ENCODE results near the gene CD44. TPM values are rescaled to one million over a fixed set of nuclear protein-coding genes. Genes with fewer than 3 reads are reported as not detected.
A peak's percentile ranks its signal among the peaks of the same experiment; 100 is the strongest.

CD44 gene
- total and polyA plus RNA-seq, 2 donors (not counting 1 experiment from before 2014, with no cell fraction given) = 660 to 980 TPM

DNA sequence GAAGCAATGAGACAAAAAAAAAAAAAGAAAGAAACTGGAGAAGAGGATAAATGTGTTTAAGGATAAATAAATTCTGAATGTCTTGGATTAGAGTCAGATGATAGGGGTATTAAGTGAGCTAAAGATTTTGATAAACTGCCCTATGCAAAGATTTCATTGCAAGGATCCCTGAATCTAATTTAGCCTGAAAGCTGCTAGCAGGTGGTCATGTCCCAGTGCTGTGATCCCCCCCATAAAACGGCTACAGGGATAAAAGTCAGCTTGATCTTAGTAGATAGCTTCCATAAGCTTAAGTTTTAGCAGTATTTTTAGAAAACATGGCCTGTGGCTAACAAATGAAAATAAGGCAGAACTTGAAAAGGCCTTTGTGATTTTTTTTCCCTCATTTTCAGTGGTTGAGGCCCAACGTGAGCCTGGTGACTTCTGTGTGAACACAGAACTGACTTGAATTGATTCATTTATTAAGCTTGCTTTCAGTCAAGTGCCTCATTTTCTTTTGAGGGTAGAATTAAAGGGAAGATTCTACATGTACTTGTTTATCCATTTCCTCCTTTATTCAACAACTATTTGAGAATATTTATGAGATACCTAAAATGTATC lies 44.5 kb downstream of the CD44 start:
- Histone ChIP-seq H3K4me2 (ENCODE audit: extremely low read depth, insufficient read depth, low read length) (no peak overlapping the region), H2AFZ (ENCODE audit: low read length) (no peak overlapping the region), H3K27me3 (ENCODE audit: control insufficient read depth, insufficient read depth, low read length) (no peaks in the 10 kb centered on the region), H3K9ac (ENCODE audit: insufficient read depth, low read length) (no peak overlapping the region), H3K27ac (ENCODE audit: insufficient read depth, low read length) (no peak overlapping the region), H4K20me1 (ENCODE audit: control insufficient read depth, extremely low read depth, insufficient read depth, low read length) (no peaks in the 10 kb centered on the region), H3K79me2 (ENCODE audit: control insufficient read depth, insufficient read depth, low read length) (peaks cover 82% of the 10 kb centered on the region), H3K9me3 (ENCODE audit: control insufficient read depth, insufficient read depth, low read depth, low read length) (no peaks in the 10 kb centered on the region), H3K4me3 (replicated peaks in 1 of 4; ENCODE audit: control extremely low read depth in 1 of 4, insufficient read depth in 1 of 4, low read depth in 3 of 4, low read length in 4 of 4) (no peak overlapping the region), H3K36me3 (ENCODE audit: control insufficient read depth, insufficient read depth, low read length) (peaks cover 24% of the 10 kb centered on the region), H3K4me1 (ENCODE audit: control insufficient read depth, extremely low read depth, insufficient read depth, low read length) (peaks cover 24% of the 10 kb centered on the region)
- TF ChIP-seq, protein P1, sequence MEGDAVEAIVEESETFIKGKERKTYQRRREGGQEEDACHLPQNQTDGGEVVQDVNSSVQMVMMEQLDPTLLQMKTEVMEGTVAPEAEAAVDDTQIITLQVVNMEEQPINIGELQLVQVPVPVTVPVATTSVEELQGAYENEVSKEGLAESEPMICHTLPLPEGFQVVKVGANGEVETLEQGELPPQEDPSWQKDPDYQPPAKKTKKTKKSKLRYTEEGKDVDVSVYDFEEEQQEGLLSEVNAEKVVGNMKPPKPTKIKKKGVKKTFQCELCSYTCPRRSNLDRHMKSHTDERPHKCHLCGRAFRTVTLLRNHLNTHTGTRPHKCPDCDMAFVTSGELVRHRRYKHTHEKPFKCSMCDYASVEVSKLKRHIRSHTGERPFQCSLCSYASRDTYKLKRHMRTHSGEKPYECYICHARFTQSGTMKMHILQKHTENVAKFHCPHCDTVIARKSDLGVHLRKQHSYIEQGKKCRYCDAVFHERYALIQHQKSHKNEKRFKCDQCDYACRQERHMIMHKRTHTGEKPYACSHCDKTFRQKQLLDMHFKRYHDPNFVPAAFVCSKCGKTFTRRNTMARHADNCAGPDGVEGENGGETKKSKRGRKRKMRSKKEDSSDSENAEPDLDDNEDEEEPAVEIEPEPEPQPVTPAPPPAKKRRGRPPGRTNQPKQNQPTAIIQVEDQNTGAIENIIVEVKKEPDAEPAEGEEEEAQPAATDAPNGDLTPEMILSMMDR (conservative IDR thresholded peaks at IDR 0.05 in 1 of 2, IDR thresholded peaks at IDR 0.05 in 1 of 2; ENCODE audit: low read depth in 1 of 2, low read length in 2 of 2) = no peak
- no peak for TF ChIP-seq EZH2 (IDR thresholded peaks at IDR 0.05; ENCODE audit: low read length, missing control alignments)
- no peak for DNase-seq (ENCODE audit: low read depth in 2 of 2)

DNA sequence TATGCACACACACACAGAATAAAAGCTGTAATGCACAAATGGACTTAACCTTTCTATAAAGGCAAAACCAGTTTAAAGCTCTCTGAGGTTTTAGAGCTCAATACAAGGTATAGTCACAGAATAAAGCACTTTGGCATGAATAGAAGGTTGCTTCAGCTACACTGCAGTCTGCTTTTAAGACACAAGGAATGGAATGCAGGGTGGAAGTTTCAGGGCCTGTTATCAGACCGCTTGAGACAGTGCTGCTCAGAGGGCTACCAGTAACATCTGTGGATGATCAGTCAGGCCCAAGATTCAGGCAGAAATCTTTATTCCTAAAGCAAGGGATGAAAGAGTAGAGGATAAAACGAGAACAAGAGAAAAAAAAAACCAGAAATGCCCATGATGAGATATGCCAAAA lies 46.7 kb downstream of the CD44 start:
- no peaks in the 10 kb centered on the region for H4K20me1 ChIP-seq (ENCODE audit: control insufficient read depth, extremely low read depth, insufficient read depth, low read length)
- H3K4me1 ChIP-seq (ENCODE audit: control insufficient read depth, extremely low read depth, insufficient read depth, low read length) = peaks cover 17% of the 10 kb centered on the region
- peaks cover 72% of the 10 kb centered on the region for H3K79me2 ChIP-seq (ENCODE audit: control insufficient read depth, insufficient read depth, low read length)
- H3K27ac ChIP-seq (ENCODE audit: insufficient read depth, low read length) = no peak overlapping the region
- no peaks in the 10 kb centered on the region for H3K9me3 ChIP-seq (ENCODE audit: control insufficient read depth, insufficient read depth, low read depth, low read length)
- no peak overlapping the region for H3K4me3 ChIP-seq (replicated peaks in 1 of 4; ENCODE audit: control extremely low read depth in 1 of 4, insufficient read depth in 1 of 4, low read depth in 3 of 4, low read length in 4 of 4)
- DNase-seq (ENCODE audit: low read depth in 2 of 2) = peak in 1 of 2 donors; percentile 68
- no peak overlapping the region for H3K9ac ChIP-seq (ENCODE audit: insufficient read depth, low read length)
- no peaks in the 10 kb centered on the region for H3K27me3 ChIP-seq (ENCODE audit: control insufficient read depth, insufficient read depth, low read length)
- peaks cover 24% of the 10 kb centered on the region for H3K36me3 ChIP-seq (ENCODE audit: control insufficient read depth, insufficient read depth, low read length)
- TF ChIP-seq, protein P1 (conservative IDR thresholded peaks at IDR 0.05 in 1 of 2, IDR thresholded peaks at IDR 0.05 in 1 of 2; ENCODE audit: low read depth in 1 of 2, low read length in 2 of 2) = no peak
- no peak for TF ChIP-seq EZH2 (IDR thresholded peaks at IDR 0.05; ENCODE audit: low read length, missing control alignments)
- no peak overlapping the region for H3K4me2 ChIP-seq (ENCODE audit: extremely low read depth, insufficient read depth, low read length)
- no peak overlapping the region for H2AFZ ChIP-seq (ENCODE audit: low read length)

DNA sequence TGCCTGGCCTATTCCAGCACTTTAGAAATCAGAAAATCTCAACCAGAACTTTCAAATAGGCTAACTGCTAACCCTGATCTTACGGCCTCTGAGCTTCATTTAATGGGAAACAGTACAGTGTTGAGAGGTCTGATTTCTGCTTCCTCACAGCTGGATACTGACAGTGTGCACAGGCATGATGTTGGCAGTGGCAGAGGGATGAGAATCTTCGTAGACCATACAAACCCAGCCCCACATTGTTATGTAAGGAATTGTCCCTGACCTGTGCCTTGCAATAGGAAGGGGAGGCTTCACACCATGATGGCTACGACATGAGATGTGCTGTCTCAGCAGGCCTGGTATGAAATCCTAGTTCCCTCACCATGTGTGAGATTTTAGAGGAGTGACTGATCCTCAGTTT lies 49.0 kb downstream of the CD44 start:
- no peak for DNase-seq (ENCODE audit: low read depth in 2 of 2)
- H4K20me1 ChIP-seq (ENCODE audit: control insufficient read depth, extremely low read depth, insufficient read depth, low read length) = no peaks in the 10 kb centered on the region
- H3K4me1 ChIP-seq (ENCODE audit: control insufficient read depth, extremely low read depth, insufficient read depth, low read length) = peaks cover 30% of the 10 kb centered on the region
- no peak overlapping the region for H3K27ac ChIP-seq (ENCODE audit: insufficient read depth, low read length)
- peaks cover 21% of the 10 kb centered on the region for H3K36me3 ChIP-seq (ENCODE audit: control insufficient read depth, insufficient read depth, low read length)
- no peaks in the 10 kb centered on the region for H3K9me3 ChIP-seq (ENCODE audit: control insufficient read depth, insufficient read depth, low read depth, low read length)
- H2AFZ ChIP-seq (ENCODE audit: low read length) = no peak overlapping the region
- TF ChIP-seq, protein P1 (conservative IDR thresholded peaks at IDR 0.05 in 1 of 2, IDR thresholded peaks at IDR 0.05 in 1 of 2; ENCODE audit: low read depth in 1 of 2, low read length in 2 of 2) = no peak
- TF ChIP-seq EZH2 (IDR thresholded peaks at IDR 0.05; ENCODE audit: low read length, missing control alignments) = no peak
- no peak overlapping the region for H3K4me3 ChIP-seq (replicated peaks in 1 of 4; ENCODE audit: control extremely low read depth in 1 of 4, insufficient read depth in 1 of 4, low read depth in 3 of 4, low read length in 4 of 4)
- H3K27me3 ChIP-seq (ENCODE audit: control insufficient read depth, insufficient read depth, low read length) = no peaks in the 10 kb centered on the region
- H3K9ac ChIP-seq (ENCODE audit: insufficient read depth, low read length) = no peak overlapping the region
- H3K79me2 ChIP-seq (ENCODE audit: control insufficient read depth, insufficient read depth, low read length) = peaks cover 73% of the 10 kb centered on the region
- H3K4me2 ChIP-seq (ENCODE audit: extremely low read depth, insufficient read depth, low read length) = no peak overlapping the region
